Renal pelvis (tissue), 12 donors: ENCODE results near the gene CD80. TPM values are rescaled to one million over a fixed set of nuclear protein-coding genes. Genes with fewer than 3 reads are reported as not detected.
"Not testable (repeated sequence)": the region's sequence is repeated elsewhere in the genome, so short reads cannot be mapped to it uniquely, and the experiment has no call there.

Source experiments
- DNase-seq: peaks from one replicate; pipeline ENCODE4 v3.0.0-alpha.2; 2013
- long read RNA-seq, 16 experiments: transcript quantifications; one replicate each; lab custom pipeline, GENCODE V29; 2026
- polyA plus RNA-seq, 3 donors: library from polyadenylated mRNA; unstranded; fragments of 120-200 nt; gene quantifications; one replicate each; pipeline ENCODE4 v1.2.1, GENCODE V29; 2013; ENCODE audit not compliant: insufficient read length in 3 of 3

CD80 gene, protein sequence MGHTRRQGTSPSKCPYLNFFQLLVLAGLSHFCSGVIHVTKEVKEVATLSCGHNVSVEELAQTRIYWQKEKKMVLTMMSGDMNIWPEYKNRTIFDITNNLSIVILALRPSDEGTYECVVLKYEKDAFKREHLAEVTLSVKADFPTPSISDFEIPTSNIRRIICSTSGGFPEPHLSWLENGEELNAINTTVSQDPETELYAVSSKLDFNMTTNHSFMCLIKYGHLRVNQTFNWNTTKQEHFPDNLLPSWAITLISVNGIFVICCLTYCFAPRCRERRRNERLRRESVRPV
- polyA plus RNA-seq = under 1 TPM; 0.17 to 0.42 (median 0.30) TPM
- long read RNA-seq, donor 1 = 0 reads
- long read RNA-seq, donor 2 = 0 reads
- long read RNA-seq, donor 3 = 0 reads
- long read RNA-seq, donor 4 = 0 reads
- long read RNA-seq, donor 5 = 0 reads
- long read RNA-seq, donor 6 = 0 reads
- long read RNA-seq, donor 7 = 0 reads
- long read RNA-seq, donor 8 = 0 reads
- long read RNA-seq, donor 9 = 0 reads
- long read RNA-seq, donor 10 = 0 reads
- long read RNA-seq, donor 11 = 0 reads
- long read RNA-seq, donor 12 = 0 reads
- long read RNA-seq, donor 13 = 0 reads
- long read RNA-seq, donor 14 = 0 reads
- long read RNA-seq, donor 15 = 0 reads
- long read RNA-seq, donor 16 = 0 reads

- DNase-seq = no peak
Measured at GRCh38 chr3:119559441-119559963, at the start of gene CD80. Gene CD80 (minus strand): TSS chr3:119559614. CDS start chr3:119557728, 1,886 bp downstream.

DNA sequence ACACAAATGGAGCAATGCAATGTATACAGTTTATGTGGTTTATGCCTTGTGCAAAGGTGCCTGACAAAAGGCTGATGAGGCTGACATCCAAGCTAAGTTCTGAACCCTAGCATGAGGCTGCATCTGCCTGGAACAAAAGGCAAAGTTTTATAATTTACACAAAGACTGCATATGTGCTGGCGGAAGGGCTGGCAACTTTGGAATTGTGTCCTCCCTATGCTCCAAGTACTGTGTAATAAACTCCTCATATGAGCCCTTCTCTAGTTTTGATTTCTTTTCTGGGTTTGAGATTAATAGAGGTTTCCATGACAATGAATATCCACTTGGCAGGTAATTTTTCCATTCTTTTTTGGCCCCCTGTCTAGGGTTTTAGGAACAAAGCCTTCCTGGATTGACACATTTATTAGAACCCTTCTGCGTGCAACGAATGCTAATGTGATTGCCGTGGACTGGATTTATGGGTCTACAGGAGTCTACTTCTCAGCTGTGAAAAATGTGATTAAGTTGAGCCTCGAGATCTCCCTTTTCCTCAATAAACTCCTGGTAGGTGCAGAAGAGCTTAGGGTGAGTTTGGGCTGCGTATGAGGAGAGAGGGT is 49.1 kb upstream of the CD80 start:
- DNase-seq = no peak

DNA sequence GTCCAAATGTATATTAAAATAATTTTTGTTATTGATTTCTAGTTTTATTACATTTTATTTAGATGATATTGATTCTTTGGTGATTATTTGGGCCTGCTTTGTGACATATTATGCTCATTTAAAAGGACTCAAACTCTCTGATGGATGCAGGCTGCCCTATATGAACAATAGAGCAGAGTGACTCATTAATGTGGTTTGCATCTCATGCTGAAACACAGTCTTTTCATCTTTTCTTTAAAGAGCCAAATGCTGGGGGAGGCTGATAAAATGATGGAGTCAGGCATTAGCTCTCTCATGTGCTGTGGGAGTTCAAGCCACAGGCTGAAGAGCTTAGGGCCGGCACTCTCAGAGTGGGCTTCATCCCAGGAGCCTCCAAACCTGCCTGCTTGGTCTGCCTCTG is 45.5 kb upstream of the CD80 start:
- DNase-seq = no peak

DNA sequence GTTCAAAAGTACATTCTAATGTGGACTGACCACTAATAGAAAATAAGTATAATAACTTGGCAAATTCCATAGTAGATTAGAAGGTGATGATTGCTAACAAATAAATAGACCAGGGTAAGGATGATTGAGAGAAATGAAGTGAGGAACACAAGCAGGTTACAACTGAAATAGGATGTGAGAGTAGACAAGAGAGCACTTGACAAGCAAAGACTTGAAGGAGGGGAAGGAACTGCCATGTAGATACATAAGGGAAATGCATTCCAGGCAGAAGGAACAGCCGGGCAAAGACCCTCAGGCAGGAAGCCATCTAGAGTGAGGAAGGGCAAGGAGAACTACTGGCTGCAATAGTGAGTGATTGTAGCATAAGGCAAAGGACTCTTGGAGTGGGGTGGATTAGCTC is 43.3 kb upstream of the CD80 start:
- DNase-seq = no peak

DNA sequence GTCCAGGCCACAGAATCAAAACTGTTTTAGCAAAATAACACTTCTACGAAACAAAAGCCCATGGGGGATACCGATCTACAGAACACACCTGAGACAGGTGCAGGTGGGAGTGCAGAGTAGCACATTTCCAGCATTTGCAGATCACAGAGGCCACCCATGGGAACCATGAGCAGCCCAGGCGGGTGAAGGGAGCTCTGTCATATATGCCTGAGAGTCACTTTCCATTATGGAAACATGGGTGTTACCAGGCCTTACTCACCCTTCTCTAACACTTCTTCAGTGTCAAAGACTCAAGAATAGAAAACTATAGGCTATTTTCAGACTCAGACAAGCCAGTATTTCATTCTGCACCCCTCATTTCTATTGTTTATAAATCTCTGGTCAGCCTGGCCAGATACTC is 41.7 kb upstream of the CD80 start:
- no peak for DNase-seq

- no peak for DNase-seq
Measured at GRCh38 chr3:119600732-119601131, 41.3 kb upstream of the CD80 start.

GRCh38 chr3:119599558-119600174 is 40.3 kb upstream of the CD80 start:
- no peak for DNase-seq

GRCh38 chr3:119598410-119599098 is 39.1 kb upstream of the CD80 start:
- no peak for DNase-seq

- DNase-seq = peak; percentile 53
Measured at GRCh38 chr3:119597548-119598288, 38.3 kb upstream of the CD80 start, which contains the start of gene PLA1A. Gene PLA1A (plus strand): TSS chr3:119597885. CDS start chr3:119597914, 29 bp downstream.

DNA sequence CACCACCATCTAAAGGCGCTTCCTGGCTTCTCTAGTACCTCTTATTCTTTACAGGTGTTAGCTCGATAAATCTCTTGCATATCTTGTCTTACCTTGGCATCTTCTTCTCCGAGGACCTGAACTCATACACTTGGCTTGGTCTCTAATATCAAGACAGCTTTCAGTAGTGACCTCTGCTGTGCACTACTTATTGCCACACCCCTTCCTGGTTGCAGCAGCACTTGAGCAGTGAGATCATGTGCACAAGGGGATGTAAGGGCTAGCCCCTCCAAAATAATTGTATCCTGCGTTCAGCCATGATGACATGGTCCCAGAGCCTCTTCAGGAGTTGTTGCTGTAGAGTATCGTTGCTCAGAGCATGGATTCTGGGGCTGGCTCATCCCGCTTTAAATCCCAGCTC is 37.0 kb upstream of the CD80 start:
- DNase-seq = no peak

- no peak for DNase-seq
Measured at GRCh38 chr3:119595639-119596334, 36.4 kb upstream of the CD80 start.

- not testable (repeated sequence) for DNase-seq
Measured at GRCh38 chr3:119594929-119595328, 35.5 kb upstream of the CD80 start.

DNA sequence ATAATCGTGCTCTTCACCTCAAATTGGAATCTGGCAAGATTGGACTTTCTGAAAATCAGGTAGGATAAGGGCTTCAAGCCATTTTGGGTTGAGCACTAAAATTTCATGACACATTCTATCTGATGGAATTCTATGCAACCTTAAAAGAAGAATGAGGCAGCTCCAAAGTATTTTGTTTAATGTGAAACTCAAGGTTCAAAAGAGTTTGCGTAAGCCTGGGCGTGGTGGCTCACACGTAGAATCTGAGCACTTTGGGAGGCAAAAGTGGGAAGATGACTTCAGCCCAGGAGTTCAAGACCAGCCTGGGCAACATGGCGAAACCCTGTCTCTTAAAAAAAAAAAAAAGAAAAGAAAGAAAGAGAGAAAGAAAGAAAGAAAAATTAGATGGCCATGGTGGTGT is 34.7 kb upstream of the CD80 start:
- DNase-seq = no peak

- no peak for DNase-seq
Measured at GRCh38 chr3:119592861-119593260, 33.4 kb upstream of the CD80 start.

GRCh38 chr3:119590706-119591105 is 31.3 kb upstream of the CD80 start:
- no peak for DNase-seq

GRCh38 chr3:119589102-119589773 is 29.8 kb upstream of the CD80 start:
- DNase-seq = no peak

GRCh38 chr3:119588112-119588511 is 28.7 kb upstream of the CD80 start:
- no peak for DNase-seq

DNA sequence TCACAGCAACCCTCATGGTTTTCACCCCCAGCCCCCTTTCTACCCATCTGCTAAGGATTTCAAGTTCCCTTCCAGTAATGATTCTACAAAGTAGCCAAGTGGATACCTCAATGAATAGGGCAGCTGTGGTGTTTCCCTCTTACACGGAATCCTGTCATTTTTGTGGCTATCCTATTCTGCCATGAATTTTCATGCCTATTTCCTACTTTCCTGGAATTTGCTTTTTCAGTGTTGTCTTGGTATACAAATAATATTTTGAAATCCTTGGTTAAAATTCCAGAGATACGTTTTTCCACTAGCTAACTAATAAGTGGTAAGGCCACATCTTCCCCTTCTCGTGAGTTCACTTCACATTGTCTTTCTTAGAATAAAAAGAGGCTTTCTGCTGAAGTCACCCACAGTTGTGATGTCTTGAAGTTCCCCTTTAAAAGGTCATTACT is 27.3 kb upstream of the CD80 start:
- DNase-seq = no peak

DNA sequence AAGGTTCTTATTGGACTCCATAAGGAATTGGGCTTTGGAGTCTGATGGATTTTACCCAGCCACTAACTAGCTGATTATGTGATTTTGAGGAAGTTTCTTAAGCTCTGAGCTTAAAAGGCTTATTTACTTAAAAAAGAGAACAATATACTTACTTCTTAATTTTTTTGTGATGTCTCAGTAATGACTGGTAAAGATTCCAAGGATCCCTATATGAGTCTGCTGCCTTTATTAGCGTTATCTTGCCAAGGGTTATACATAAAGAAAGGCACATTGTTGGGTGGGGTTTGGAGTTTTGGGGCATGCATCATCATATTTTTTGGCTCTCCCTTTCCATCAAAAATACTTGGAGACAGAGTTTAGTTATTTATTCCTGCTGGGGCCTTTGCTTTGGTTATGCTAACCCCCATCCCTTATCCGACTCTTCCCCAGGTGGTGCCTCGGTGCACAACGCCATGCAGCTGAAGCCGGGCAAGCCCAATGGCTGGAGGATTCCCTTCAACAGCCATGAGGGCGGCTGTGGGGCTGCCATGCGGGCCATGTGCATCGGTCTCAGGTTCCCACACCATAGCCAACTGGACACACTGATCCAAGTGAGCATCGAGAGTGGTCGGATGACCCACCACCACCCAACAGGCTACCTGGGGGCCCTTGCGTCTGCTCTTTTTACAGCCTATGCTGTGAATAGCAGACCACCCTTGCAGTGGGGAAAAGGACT is 26.6 kb upstream of the CD80 start:
- DNase-seq = no peak
